Heart left ventricle (tissue), 13 donors: ENCODE measurements around the gene HIPK1.

Source experiments
- POLR2A ChIP-seq, 2 donors: fragments of 450-650 bp; IDR thresholded peaks; one replicate each; pipeline ENCODE4 v1.6.1; 2017; ENCODE audit warnings: antibody characterized with exemption in 2 of 2, mild to moderate bottlenecking in 2 of 2, moderate library complexity in 2 of 2
- TF ChIP-seq, protein P1 (sequence below), 12 donors: fragments of 200-600 bp; sonication (generic) in 4 of 12; IDR thresholded peaks; one replicate each; pipeline versions ENCODE4 v1.5.0 to v1.8.0; 2018 to 2022; ENCODE audit warnings: antibody characterized with exemption in 12 of 12, mild to moderate bottlenecking in 5 of 12
- donor health status: ischemic (EF 13 %, LVEDD 7.1; RV severe dilation, severe dysfunction).
- donor health status: DM: no; HTN: yes; CAD: no.
- donor health status: DM: no; HTN: no; CAD: no.
- donor health status: ischemic (EF 25% LVEDD 6.9; RV normal size, moderate dysfunction).
- donor health status: ischemic (EF 25% LVEDD 5.7; RV mildly dilated, moderate dysfunction).
- donor health status: ischemic (EF 35%, LVEDD 5.7; RV mildly dilated, moderate dysfunction).
- donor health status: nonischemic (EF 11% LVEDD 7.7; RV severe dilation, severe dysfunction).
- donor health status: DM: yes; HTN: yes; CAD: no.
- donor health status: PGD.
- donor health status: ischemic (EF 29% LVEDD 5.4; RV normal size, mild dysfunction).
- donor health status: nonischemic (EF 23%, LVEDD 6.1; RV moderate dilation, normal function).

DNA sequence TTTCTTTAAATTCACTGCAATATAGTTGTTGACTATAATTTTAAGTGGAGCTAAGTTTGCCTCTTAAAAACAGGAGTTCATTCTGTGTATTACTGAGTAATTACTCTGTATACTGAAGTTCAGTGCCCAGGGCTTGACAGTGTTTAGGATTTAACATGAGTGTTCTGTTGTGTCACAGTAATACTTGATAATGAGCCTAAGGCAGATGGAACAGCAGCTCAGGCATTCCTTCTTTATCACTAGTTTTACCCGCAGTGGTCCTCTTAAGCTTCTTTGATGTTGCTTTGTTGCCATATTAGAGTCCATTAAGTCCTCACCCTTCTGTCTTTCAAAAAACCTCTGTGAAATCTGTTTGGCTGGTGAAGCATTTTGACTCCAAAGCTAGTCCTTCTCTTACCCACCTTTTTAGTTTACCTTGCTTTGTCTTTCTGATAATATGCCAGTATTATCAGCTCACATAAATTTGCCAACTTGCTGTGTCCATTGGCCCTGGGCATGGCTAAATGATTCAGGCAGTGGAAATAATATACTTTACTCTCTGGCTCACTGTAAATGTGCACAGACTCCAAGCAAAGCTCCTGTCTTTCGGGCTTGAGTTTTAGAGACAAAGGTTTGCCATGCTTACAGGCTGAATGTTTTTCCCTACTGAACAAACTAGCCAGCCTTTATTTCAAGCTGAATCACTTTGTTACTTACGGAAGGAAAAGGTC is 17.7 kb downstream of the HIPK1 start:
- TF ChIP-seq, protein P1, sequence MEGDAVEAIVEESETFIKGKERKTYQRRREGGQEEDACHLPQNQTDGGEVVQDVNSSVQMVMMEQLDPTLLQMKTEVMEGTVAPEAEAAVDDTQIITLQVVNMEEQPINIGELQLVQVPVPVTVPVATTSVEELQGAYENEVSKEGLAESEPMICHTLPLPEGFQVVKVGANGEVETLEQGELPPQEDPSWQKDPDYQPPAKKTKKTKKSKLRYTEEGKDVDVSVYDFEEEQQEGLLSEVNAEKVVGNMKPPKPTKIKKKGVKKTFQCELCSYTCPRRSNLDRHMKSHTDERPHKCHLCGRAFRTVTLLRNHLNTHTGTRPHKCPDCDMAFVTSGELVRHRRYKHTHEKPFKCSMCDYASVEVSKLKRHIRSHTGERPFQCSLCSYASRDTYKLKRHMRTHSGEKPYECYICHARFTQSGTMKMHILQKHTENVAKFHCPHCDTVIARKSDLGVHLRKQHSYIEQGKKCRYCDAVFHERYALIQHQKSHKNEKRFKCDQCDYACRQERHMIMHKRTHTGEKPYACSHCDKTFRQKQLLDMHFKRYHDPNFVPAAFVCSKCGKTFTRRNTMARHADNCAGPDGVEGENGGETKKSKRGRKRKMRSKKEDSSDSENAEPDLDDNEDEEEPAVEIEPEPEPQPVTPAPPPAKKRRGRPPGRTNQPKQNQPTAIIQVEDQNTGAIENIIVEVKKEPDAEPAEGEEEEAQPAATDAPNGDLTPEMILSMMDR (IDR thresholded peaks at IDR 0.05), result no peak
- no peak for TF ChIP-seq POLR2A (IDR thresholded peaks at IDR 0.05)
